D721Med (cell line): Measurements from ENCODE around the gene TMEM150A.

ENCODE experiments used
- DNase-seq: peaks from one replicate; pipeline ENCODE4 v3.0.0; 2011; ENCODE audit warnings: low spot score; ENCODE audit not compliant: insufficient read length
- FAIRE-seq: peaks from 2 replicates; lab custom pipeline; 2011; peaks lifted over from hg19 to GRCh38; lab: Jason Lieb, UNC
- CTCF ChIP-seq: IDR thresholded peaks from 2 replicates; pipeline ENCODE4 v1.5.1; 2012; ENCODE audit warnings: mild to moderate bottlenecking, control low read depth; ENCODE audit not compliant: insufficient read depth; ENCODE audit errors: missing control alignments

TMEM150A gene

GRCh38 chr2:85602476-85603234 is at the start of gene TMEM150A:
Gene TMEM150A, minus strand, starts transcription at chr2:85602698. Its CDS starts 750 bp downstream, at chr2:85601948.
- TF ChIP-seq CTCF, result peak; percentile 15
- DNase-seq (peak; percentile 88), FAIRE-seq (no peak)

GRCh38 chr2:85652056-85652455 is 49.6 kb upstream of the TMEM150A start:
- FAIRE-seq (no peak), DNase-seq (no peak)
- TF ChIP-seq CTCF, result no peak

GRCh38 chr2:85651097-85651496 is 48.6 kb upstream of the TMEM150A start:
- DNase-seq, result no peak

GRCh38 chr2:85650456-85650855 is 48.0 kb upstream of the TMEM150A start:
- no peak for FAIRE-seq
- DNase-seq, result no peak
- no peak for TF ChIP-seq CTCF

More at GRCh38 chr2:85651097-85651496, 48.6 kb upstream of the TMEM150A start:
- no peak for TF ChIP-seq CTCF
- FAIRE-seq, result no peak

- TF ChIP-seq CTCF, result no peak
- FAIRE-seq, result no peak
- DNase-seq, result no peak
Observed at GRCh38 chr2:85649201-85650190, 47.0 kb upstream of the TMEM150A start.

- FAIRE-seq (no peak), DNase-seq (no peak)
- peak; percentile 9 for TF ChIP-seq CTCF
Observed at GRCh38 chr2:85648619-85649018, 46.1 kb upstream of the TMEM150A start.
